HEK293 (cell line): Measurements from ENCODE around the gene ETNK1.

Source experiments
- TRIM28 ChIP-seq: IDR thresholded peaks from 2 replicates; pipeline ENCODE4 v1.6.1; 2011; ENCODE audit warnings: low read length, control low read depth, borderline replicate concordance
- ZNF394 ChIP-seq: fragments of 450-650 bp; formaldehyde crosslinking; IDR thresholded peaks from 2 replicates; pipeline ENCODE4 v1.5.1; 2016; ENCODE audit warnings: missing biosample characterization, missing genetic modification characterization, mild to moderate bottlenecking, moderate library complexity, borderline replicate concordance
- ZNF530 ChIP-seq: fragments of 450-650 bp; formaldehyde crosslinking; IDR thresholded peaks from 2 replicates; pipeline ENCODE4 v1.5.1; 2016; ENCODE audit warnings: low read depth, missing biosample characterization, missing genetic modification characterization
- ZNF747 ChIP-seq: fragments of 450-650 bp; formaldehyde crosslinking; IDR thresholded peaks from 2 replicates; pipeline ENCODE4 v1.5.1; 2016; ENCODE audit warnings: missing biosample characterization, missing genetic modification characterization
- TF ChIP-seq, protein P1 (sequence below): fragments of 450-650 bp; formaldehyde crosslinking; IDR thresholded peaks from 2 replicates; pipeline ENCODE4 v1.5.1; 2016; ENCODE audit warnings: missing biosample characterization, missing genetic modification characterization
- TF ChIP-seq, protein P2 (sequence below): sonication (generic); formaldehyde crosslinking; IDR thresholded peaks from 2 replicates; pipeline ENCODE4 v1.8.1; 2022; ENCODE audit warnings: mild to moderate bottlenecking, moderate library complexity, missing genetic modification reagents

DNA sequence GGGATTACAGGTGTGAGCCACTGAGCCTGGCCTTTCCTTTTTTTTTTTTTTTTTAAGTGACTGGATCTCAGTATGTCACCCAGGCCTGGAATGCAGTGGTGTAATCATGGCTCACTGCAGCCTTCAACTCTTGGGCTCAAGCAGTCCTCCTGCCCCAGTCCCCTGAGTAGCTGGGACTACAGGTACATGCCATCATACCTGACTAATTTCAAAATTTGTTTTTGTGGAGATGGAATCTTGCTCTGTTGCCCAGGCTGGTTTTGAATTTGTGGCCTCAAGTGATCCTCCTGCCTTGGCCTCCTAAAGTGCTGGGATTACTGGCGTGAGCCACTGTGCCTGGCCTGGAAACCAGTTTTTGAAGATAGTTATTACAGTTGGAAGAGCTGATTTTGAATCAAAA is 37.4 kb downstream of the ETNK1 start:
- TF ChIP-seq, protein P1, sequence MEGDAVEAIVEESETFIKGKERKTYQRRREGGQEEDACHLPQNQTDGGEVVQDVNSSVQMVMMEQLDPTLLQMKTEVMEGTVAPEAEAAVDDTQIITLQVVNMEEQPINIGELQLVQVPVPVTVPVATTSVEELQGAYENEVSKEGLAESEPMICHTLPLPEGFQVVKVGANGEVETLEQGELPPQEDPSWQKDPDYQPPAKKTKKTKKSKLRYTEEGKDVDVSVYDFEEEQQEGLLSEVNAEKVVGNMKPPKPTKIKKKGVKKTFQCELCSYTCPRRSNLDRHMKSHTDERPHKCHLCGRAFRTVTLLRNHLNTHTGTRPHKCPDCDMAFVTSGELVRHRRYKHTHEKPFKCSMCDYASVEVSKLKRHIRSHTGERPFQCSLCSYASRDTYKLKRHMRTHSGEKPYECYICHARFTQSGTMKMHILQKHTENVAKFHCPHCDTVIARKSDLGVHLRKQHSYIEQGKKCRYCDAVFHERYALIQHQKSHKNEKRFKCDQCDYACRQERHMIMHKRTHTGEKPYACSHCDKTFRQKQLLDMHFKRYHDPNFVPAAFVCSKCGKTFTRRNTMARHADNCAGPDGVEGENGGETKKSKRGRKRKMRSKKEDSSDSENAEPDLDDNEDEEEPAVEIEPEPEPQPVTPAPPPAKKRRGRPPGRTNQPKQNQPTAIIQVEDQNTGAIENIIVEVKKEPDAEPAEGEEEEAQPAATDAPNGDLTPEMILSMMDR = no peak
- TF ChIP-seq ZNF530 (tag by site-specific recombination) = no peak
- no peak for TF ChIP-seq ZNF394
- TF ChIP-seq, protein P2, sequence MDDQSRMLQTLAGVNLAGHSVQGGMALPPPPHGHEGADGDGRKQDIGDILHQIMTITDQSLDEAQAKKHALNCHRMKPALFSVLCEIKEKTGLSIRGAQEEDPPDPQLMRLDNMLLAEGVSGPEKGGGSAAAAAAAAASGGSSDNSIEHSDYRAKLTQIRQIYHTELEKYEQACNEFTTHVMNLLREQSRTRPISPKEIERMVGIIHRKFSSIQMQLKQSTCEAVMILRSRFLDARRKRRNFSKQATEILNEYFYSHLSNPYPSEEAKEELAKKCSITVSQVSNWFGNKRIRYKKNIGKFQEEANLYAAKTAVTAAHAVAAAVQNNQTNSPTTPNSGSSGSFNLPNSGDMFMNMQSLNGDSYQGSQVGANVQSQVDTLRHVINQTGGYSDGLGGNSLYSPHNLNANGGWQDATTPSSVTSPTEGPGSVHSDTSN (CRISPR knock-in tag) = no peak
- no peak for TF ChIP-seq ZNF747 (tag by site-specific recombination)
- no peak for TF ChIP-seq TRIM28
